Astrocyte (in vitro differentiated cells and primary cell): ENCODE data around the gene LRSAM1. TPM values are rescaled to one million over a fixed set of nuclear protein-coding genes. Genes with fewer than 3 reads are reported as not detected.
A peak's percentile ranks its signal among the peaks of the same experiment; 100 is the strongest.

Experiments used
- DNase-seq: peaks from one replicate; pipeline ENCODE4 v3.0.0-alpha.2; 2010; ENCODE audit warnings: low read depth
- FAIRE-seq: peaks from 2 replicates; lab custom pipeline; 2011; peaks lifted over from hg19 to GRCh38; lab: Jason Lieb, UNC
- H2AFZ ChIP-seq: 2 replicates; pipeline ENCODE4 v1.6.0; 2012; ENCODE audit warnings: low read depth, low read length, inconsistent platforms
- H3K27ac ChIP-seq: 2 replicates; pipeline ENCODE4 v1.5.1; 2011; ENCODE audit warnings: low read depth, low read length, inconsistent platforms
- H3K27me3 ChIP-seq: 2 replicates; pipeline ENCODE4 v1.6.0; 2011; ENCODE audit warnings: low read length, inconsistent platforms; ENCODE audit not compliant: insufficient read depth
- H3K36me3 ChIP-seq: 2 replicates; pipeline ENCODE4 v1.5.1; 2011; ENCODE audit warnings: low read length, inconsistent platforms; ENCODE audit not compliant: insufficient read depth
- H3K4me1 ChIP-seq: 2 replicates; pipeline ENCODE4 v1.5.1; 2011; ENCODE audit warnings: low read length, inconsistent platforms; ENCODE audit not compliant: insufficient read depth
- H3K4me2 ChIP-seq: 2 replicates; pipeline ENCODE4 v1.6.0; 2012; ENCODE audit warnings: low read length, inconsistent platforms
- H3K4me3 ChIP-seq: 2 replicates; pipeline ENCODE4 v1.5.1; 2011; ENCODE audit warnings: low read depth, mild to moderate bottlenecking, low read length, inconsistent platforms; ENCODE audit not compliant: insufficient read depth
- H3K79me2 ChIP-seq: 2 replicates; pipeline ENCODE4 v1.6.0; 2012; ENCODE audit warnings: mild to moderate bottlenecking, low read length, inconsistent platforms; ENCODE audit not compliant: insufficient read depth
- H3K9ac ChIP-seq: 2 replicates; pipeline ENCODE4 v1.6.0; 2012; ENCODE audit warnings: mild to moderate bottlenecking, low read length, inconsistent platforms
- H3K9me3 ChIP-seq: 2 replicates; pipeline ENCODE4 v1.5.1; 2012; ENCODE audit warnings: low read depth, mild to moderate bottlenecking, low read length, inconsistent platforms; ENCODE audit not compliant: insufficient read depth
- H4K20me1 ChIP-seq: 2 replicates; pipeline ENCODE4 v1.6.0; 2012; ENCODE audit warnings: low read length, inconsistent platforms; ENCODE audit not compliant: insufficient read depth
- H3K27ac Mint-ChIP-seq: one replicate; pipeline ENCODE4 v1.8.0; 2021; ENCODE audit warnings: mild to moderate bottlenecking, mixed read lengths; ENCODE audit not compliant: unreplicated experiment
- H3K27me3 Mint-ChIP-seq: one replicate; pipeline ENCODE4 v1.8.0; 2021; ENCODE audit warnings: low read depth, mixed read lengths; ENCODE audit not compliant: unreplicated experiment
- H3K36me3 Mint-ChIP-seq: one replicate; pipeline ENCODE4 v1.8.0; 2021; ENCODE audit warnings: low read depth, mixed read lengths; ENCODE audit not compliant: unreplicated experiment
- H3K4me1 Mint-ChIP-seq: one replicate; pipeline ENCODE4 v1.8.0; 2021; ENCODE audit warnings: low read depth, mixed read lengths; ENCODE audit not compliant: unreplicated experiment
- H3K4me3 Mint-ChIP-seq: one replicate; pipeline ENCODE4 v1.8.0; 2021; ENCODE audit warnings: mild to moderate bottlenecking, moderate library complexity, mixed read lengths; ENCODE audit not compliant: unreplicated experiment
- H3K9me3 Mint-ChIP-seq: one replicate; pipeline ENCODE4 v1.8.0; 2021; ENCODE audit warnings: mild to moderate bottlenecking, mixed read lengths; ENCODE audit not compliant: unreplicated experiment
- EZH2 ChIP-seq: IDR thresholded peaks from 2 replicates; pipeline ENCODE4 v1.6.1; 2012; ENCODE audit warnings: mild to moderate bottlenecking, low read length, inconsistent platforms; ENCODE audit not compliant: insufficient read depth
- total RNA-seq: library from RNA; stranded (reverse); gene quantifications from 2 replicates; pipeline ENCODE4 v1.2.1, GENCODE V29; 2021
- TF ChIP-seq, protein P1 (sequence below): IDR thresholded peaks from 2 replicates; pipeline ENCODE4 v1.5.1; 2011; ENCODE audit warnings: low read depth, mild to moderate bottlenecking, inconsistent platforms, low read length, moderate library complexity; ENCODE audit not compliant: insufficient read depth

The LRSAM1 gene
- total RNA-seq, 1 donor from 2014 or later = 18.7 TPM

GRCh38 chr9:127509261-127509954 is 58.1 kb downstream of the LRSAM1 start:
- no peak for FAIRE-seq
- Histone ChIP-seq H3K27ac (no peak overlapping the region), H3K4me1 (peaks cover 28% of the 10 kb centered on the region), H3K4me3 (no peak overlapping the region), H4K20me1 (peaks cover 46% of the 10 kb centered on the region), H3K79me2 (peaks cover 56% of the 10 kb centered on the region), H3K9ac (no peak overlapping the region), H3K4me2 (no peak overlapping the region), H3K9me3 (no peaks in the 10 kb centered on the region), H3K36me3 (peaks cover 30% of the 10 kb centered on the region), H3K27me3 (no peaks in the 10 kb centered on the region), H2AFZ (no peak overlapping the region)
- TF ChIP-seq, protein P1, sequence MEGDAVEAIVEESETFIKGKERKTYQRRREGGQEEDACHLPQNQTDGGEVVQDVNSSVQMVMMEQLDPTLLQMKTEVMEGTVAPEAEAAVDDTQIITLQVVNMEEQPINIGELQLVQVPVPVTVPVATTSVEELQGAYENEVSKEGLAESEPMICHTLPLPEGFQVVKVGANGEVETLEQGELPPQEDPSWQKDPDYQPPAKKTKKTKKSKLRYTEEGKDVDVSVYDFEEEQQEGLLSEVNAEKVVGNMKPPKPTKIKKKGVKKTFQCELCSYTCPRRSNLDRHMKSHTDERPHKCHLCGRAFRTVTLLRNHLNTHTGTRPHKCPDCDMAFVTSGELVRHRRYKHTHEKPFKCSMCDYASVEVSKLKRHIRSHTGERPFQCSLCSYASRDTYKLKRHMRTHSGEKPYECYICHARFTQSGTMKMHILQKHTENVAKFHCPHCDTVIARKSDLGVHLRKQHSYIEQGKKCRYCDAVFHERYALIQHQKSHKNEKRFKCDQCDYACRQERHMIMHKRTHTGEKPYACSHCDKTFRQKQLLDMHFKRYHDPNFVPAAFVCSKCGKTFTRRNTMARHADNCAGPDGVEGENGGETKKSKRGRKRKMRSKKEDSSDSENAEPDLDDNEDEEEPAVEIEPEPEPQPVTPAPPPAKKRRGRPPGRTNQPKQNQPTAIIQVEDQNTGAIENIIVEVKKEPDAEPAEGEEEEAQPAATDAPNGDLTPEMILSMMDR = no peak
- TF ChIP-seq EZH2 = no peak
- Mint-ChIP-seq H3K27ac (peak overlapping the region; percentile 53), H3K4me3 (no peak overlapping the region), H3K36me3 (peaks cover 16% of the 10 kb centered on the region), H3K27me3 (no peaks in the 10 kb centered on the region), H3K4me1 (peaks cover 14% of the 10 kb centered on the region), H3K9me3 (no peaks in the 10 kb centered on the region)
- no peak for DNase-seq

GRCh38 chr9:127509955-127510299 is 58.6 kb downstream of the LRSAM1 start:
- Histone ChIP-seq H3K79me2 (peaks cover 57% of the 10 kb centered on the region), H3K27ac (no peak overlapping the region), H3K36me3 (peaks cover 32% of the 10 kb centered on the region), H3K4me3 (no peak overlapping the region), H3K9ac (no peak overlapping the region), H4K20me1 (peaks cover 44% of the 10 kb centered on the region), H2AFZ (no peak overlapping the region), H3K27me3 (no peaks in the 10 kb centered on the region), H3K4me1 (peaks cover 25% of the 10 kb centered on the region), H3K4me2 (no peak overlapping the region), H3K9me3 (no peaks in the 10 kb centered on the region)
- DNase-seq = no peak
- TF ChIP-seq, protein P1 = no peak
- no peak for TF ChIP-seq EZH2
- FAIRE-seq = no peak
- H3K27ac Mint-ChIP-seq = no peak overlapping the region
- peaks cover 16% of the 10 kb centered on the region for H3K4me1 Mint-ChIP-seq
- H3K27me3 Mint-ChIP-seq = no peaks in the 10 kb centered on the region
- no peaks in the 10 kb centered on the region for H3K9me3 Mint-ChIP-seq
- H3K4me3 Mint-ChIP-seq = no peak overlapping the region
- peaks cover 16% of the 10 kb centered on the region for H3K36me3 Mint-ChIP-seq

DNA sequence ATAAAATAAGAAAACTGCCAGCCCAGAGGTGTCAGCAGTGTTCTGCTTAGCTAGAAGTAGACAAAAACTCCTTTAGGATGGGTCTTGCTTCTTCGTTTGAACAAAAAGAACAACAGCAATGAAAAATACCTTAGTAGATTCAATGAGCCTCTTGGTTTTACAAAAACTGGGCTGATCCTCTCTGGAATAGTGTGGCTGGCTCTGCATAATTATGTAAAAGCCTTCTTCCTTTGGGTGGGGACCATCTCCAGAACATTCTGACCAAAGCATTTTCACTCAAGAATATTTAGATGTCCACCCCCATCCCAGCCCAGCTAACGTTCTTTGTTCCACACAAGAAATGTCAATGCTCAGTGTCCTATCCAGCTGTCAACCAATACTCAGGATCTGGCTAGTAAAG is 63.2 kb downstream of the LRSAM1 start:
- Histone ChIP-seq H3K36me3 (peaks cover 41% of the 10 kb centered on the region), H3K27me3 (no peaks in the 10 kb centered on the region), H2AFZ (no peak overlapping the region), H3K4me1 (peaks cover 31% of the 10 kb centered on the region), H3K9me3 (no peaks in the 10 kb centered on the region), H3K79me2 (peaks cover 72% of the 10 kb centered on the region), H4K20me1 (peaks cover 23% of the 10 kb centered on the region), H3K4me3 (no peak overlapping the region), H3K9ac (no peak overlapping the region), H3K4me2 (no peak overlapping the region), H3K27ac (no peak overlapping the region)
- DNase-seq (no peak), FAIRE-seq (no peak)
- peaks cover 30% of the 10 kb centered on the region for H3K4me1 Mint-ChIP-seq
- peaks cover 27% of the 10 kb centered on the region for H3K36me3 Mint-ChIP-seq
- H3K27ac Mint-ChIP-seq = peak overlapping the region; percentile 72
- no peak overlapping the region for H3K4me3 Mint-ChIP-seq
- TF ChIP-seq, protein P1 = no peak
- TF ChIP-seq EZH2 = no peak
- no peaks in the 10 kb centered on the region for H3K27me3 Mint-ChIP-seq
- H3K9me3 Mint-ChIP-seq = no peaks in the 10 kb centered on the region
